ENCODE data around the gene TLL2.

The TLL2 gene

DNA sequence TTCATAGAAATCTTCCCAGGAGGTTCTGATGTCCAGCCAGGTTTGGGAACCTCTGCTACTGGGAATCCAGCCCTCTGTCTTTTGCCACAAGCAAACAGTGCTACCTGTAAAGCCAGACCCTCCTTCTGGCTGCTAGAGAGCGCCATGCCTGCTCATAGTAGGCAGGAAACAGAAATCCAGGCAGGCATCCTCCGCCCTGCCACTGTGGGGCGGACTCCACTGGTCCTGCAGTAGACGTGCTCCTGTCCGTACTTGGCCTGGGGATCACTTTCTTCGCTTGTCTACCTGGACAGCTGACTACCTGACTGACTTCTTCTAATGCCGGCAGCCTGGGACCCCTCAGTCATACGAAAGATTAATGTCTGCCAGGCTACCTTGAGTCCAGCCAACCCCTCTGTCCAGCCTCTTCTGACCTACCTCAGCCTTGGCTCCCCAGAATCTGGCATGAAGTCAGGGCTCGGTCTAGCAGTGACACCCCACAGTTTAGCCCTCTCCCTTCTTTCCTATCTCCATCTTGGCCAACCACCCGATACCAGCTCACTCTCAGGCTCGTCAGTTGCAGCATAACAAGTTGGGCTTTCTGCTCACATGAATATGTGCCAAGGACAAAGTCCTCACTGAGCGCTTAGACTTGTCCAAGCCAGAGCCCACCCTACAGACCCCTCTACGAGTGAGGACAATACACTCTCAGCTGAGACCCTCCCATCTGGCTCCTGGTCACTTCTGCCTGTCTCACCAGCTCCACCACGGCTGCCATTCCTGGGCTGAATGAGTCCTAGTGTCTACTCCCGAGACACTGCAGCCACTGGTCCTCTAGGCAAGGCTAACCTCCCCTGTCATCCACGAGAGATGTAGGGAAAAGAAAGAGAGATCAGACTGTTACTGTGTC is 111.1 kb downstream of the TLL2 start:
- H3K4me3 ChIP-seq (ENCODE audit: low read length) = no peak overlapping the region
- no peak overlapping the region for H3K9ac ChIP-seq (ENCODE audit: low read length)
- no peaks in the 10 kb centered on the region for H3K9me3 ChIP-seq (ENCODE audit: control insufficient read depth, low read length)
- H3K4me1 ChIP-seq (ENCODE audit: control insufficient read depth, insufficient read depth, low read length) = no peaks in the 10 kb centered on the region
- DNase-seq (ENCODE audit: low read depth) = no peak
- peaks cover 75% of the 10 kb centered on the region for H3K27me3 ChIP-seq (replicated peaks; ENCODE audit: control insufficient read depth, insufficient read depth, low read length)
- no peaks in the 10 kb centered on the region for H3K36me3 ChIP-seq (ENCODE audit: control insufficient read depth, insufficient read depth, low read length, severe bottlenecking)

DNA sequence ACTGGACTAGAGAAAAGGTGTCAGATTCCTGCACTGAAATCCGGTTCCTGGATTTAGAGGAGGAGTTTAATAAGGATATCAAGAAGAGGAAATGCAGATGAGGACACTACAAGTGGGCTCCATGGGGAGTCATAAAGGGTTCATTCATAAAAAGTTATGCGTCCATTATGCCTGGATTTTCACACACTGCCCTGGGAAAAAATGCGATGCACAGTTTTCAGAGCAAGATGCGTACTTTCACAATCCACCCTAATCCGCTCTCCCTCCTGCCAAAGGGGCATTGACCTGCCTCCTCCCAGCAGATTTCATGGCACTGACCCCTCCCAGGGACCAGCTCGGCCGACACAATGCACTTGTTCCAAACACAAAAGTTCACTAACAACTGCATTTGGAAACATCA is 112.7 kb downstream of the TLL2 start:
- no peaks in the 10 kb centered on the region for H3K9me3 ChIP-seq (ENCODE audit: control insufficient read depth, low read length)
- no peaks in the 10 kb centered on the region for H3K4me1 ChIP-seq (ENCODE audit: control insufficient read depth, insufficient read depth, low read length)
- no peaks in the 10 kb centered on the region for H3K36me3 ChIP-seq (ENCODE audit: control insufficient read depth, insufficient read depth, low read length, severe bottlenecking)
- H3K4me3 ChIP-seq (ENCODE audit: low read length) = no peak overlapping the region
- no peak for DNase-seq (ENCODE audit: low read depth)
- peaks cover 73% of the 10 kb centered on the region for H3K27me3 ChIP-seq (replicated peaks; ENCODE audit: control insufficient read depth, insufficient read depth, low read length)
- no peak overlapping the region for H3K9ac ChIP-seq (ENCODE audit: low read length)

DNA sequence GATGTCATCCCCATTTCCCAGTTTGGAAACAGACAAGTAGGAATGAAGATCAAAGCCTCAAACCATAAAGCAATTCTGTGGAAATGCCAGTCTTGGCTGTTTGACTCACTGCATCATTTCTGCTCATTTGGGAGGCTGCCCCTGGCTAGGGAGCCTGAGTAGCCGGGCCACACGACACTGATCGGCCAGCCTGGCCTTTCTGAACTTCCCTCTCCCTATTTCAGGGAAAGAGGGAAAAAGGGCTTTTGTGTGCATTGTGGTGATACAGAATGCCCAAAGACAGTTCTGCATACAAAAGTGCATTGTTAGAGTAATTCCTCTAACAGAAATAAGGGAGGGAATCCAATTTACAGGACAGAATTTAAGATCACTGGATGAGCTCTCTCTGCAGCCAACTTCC is 113.3 kb downstream of the TLL2 start:
- Histone ChIP-seq H3K27me3 (replicated peaks; ENCODE audit: control insufficient read depth, insufficient read depth, low read length) (peaks cover 71% of the 10 kb centered on the region), H3K9ac (ENCODE audit: low read length) (no peak overlapping the region), H3K36me3 (ENCODE audit: control insufficient read depth, insufficient read depth, low read length, severe bottlenecking) (no peaks in the 10 kb centered on the region), H3K4me1 (ENCODE audit: control insufficient read depth, insufficient read depth, low read length) (no peaks in the 10 kb centered on the region), H3K4me3 (ENCODE audit: low read length) (no peak overlapping the region), H3K9me3 (ENCODE audit: control insufficient read depth, low read length) (no peaks in the 10 kb centered on the region)
- DNase-seq (ENCODE audit: low read depth) = no peak

DNA sequence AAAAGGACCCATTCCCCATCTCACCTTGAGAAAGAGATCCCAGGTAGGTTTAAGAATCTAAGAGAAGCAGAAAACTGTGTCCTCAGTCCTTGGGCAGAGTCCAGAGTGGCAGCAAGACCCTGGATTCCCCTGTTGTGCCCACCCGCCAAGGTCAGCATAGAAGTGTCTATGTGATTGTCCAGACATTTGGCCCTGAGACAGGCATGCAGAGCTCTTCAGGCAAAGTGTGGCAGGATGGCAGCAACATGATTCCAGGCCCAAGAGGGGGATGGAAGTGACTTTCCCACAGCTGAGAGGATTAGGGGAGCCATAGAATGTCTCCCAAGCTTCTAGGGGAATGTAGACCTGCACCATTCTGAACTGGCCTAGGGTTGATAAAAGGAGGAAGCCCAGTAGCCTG is 115.8 kb downstream of the TLL2 start:
- no peak for DNase-seq (ENCODE audit: low read depth)
- Histone ChIP-seq H3K4me1 (ENCODE audit: control insufficient read depth, insufficient read depth, low read length) (no peaks in the 10 kb centered on the region), H3K9ac (ENCODE audit: low read length) (no peak overlapping the region), H3K9me3 (ENCODE audit: control insufficient read depth, low read length) (no peaks in the 10 kb centered on the region), H3K36me3 (ENCODE audit: control insufficient read depth, insufficient read depth, low read length, severe bottlenecking) (no peaks in the 10 kb centered on the region), H3K27me3 (replicated peaks; ENCODE audit: control insufficient read depth, insufficient read depth, low read length) (peaks cover 81% of the 10 kb centered on the region), H3K4me3 (ENCODE audit: low read length) (no peak overlapping the region)

DNA sequence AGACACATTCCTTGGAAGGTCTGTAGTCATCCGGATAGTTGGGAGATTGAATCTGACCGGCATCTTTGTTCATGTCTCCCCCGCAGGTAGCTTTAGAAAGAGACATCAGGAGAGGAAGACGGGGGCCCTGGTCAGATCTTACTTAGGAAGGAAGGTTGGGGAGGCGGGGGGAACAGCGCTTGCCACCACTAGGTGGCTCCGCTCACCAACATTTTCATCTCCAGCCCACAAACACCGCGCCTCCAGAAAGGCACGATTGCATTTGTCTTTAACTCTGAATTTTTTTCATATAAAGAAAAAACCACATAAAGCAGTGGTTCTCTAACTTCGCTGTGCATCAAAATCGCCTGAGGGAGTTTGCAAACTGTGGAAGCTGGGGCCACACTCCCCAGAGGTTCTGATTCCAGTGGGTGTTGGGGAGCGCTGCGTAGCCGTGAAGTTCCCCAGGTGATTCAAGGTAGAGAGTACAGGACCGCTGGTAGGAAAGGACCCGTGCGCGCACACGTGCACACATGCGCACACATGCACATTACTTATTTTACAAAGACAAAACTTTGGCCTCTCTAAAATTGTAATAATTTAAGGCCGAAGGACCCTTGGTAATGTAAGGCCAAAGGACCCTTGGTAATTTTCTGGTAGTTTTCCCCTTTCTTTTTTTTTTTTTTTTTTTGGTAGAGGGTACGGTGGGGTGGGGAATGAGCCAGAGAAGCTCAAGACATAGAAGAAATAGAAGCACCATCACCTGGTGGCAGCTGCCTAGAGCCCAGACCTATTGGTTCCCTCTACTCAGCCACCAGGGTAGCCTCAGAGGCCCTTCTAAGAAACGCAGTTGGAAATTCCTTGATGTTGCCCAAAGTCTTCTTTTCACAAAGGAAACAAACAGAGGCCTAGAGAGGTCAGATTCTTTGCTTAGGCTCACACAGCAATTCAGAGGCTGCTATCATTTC is 117.5 kb downstream of the TLL2 start:
- peaks cover 75% of the 10 kb centered on the region for H3K27me3 ChIP-seq (replicated peaks; ENCODE audit: control insufficient read depth, insufficient read depth, low read length)
- H3K36me3 ChIP-seq (ENCODE audit: control insufficient read depth, insufficient read depth, low read length, severe bottlenecking) = no peaks in the 10 kb centered on the region
- no peak overlapping the region for H3K9ac ChIP-seq (ENCODE audit: low read length)
- no peaks in the 10 kb centered on the region for H3K4me1 ChIP-seq (ENCODE audit: control insufficient read depth, insufficient read depth, low read length)
- no peak overlapping the region for H3K4me3 ChIP-seq (ENCODE audit: low read length)
- DNase-seq (ENCODE audit: low read depth) = peak; percentile 87
- no peaks in the 10 kb centered on the region for H3K9me3 ChIP-seq (ENCODE audit: control insufficient read depth, low read length)

DNA sequence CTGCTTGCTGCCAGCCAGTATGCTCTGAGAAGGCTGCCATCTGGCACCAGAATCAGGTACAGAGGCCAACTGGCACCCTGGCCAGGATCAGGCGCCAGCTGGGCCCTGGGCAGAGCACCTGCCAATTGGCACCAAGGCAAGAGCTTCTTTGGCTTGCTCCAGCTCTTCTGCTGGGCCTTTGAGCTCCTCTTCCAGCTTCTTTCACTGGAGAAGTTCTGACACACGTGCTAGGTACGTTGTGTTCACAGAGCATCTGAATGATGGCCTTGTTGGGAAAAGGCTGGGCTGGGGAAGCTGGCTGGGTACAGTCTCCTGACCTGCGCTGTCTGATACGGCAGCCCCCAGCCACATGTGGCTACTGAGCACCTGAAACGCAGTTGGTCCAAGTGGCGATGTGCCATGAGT is 123.3 kb downstream of the TLL2 start:
- no peaks in the 10 kb centered on the region for H3K9me3 ChIP-seq (ENCODE audit: control insufficient read depth, low read length)
- H3K4me3 ChIP-seq (ENCODE audit: low read length) = no peak overlapping the region
- H3K27me3 ChIP-seq (replicated peaks; ENCODE audit: control insufficient read depth, insufficient read depth, low read length) = peaks cover 31% of the 10 kb centered on the region
- no peak for DNase-seq (ENCODE audit: low read depth)
- no peaks in the 10 kb centered on the region for H3K36me3 ChIP-seq (ENCODE audit: control insufficient read depth, insufficient read depth, low read length, severe bottlenecking)
- no peak overlapping the region for H3K9ac ChIP-seq (ENCODE audit: low read length)
- H3K4me1 ChIP-seq (ENCODE audit: control insufficient read depth, insufficient read depth, low read length) = peaks cover 8% of the 10 kb centered on the region

DNA sequence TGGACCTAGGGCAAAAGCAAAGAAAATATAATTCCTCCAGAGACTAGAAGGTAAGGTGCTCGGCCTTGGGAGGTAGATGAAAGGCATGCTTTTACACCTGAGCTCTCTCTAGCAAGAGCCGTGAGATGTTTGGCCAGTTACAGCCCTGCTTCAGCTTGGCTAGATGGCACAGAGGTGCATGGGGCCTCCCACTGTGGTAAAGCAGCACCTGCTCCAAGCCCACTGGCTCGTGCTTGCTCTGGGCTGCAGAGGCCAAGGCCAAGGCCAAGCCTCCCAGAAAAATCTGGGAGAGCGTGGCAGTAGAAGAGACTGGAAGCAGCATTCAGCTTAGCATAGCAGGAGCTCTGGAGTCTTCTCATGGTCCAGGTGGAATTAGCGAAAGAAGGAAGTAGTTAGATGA is 123.9 kb downstream of the TLL2 start:
- H3K9ac ChIP-seq (ENCODE audit: low read length) = no peak overlapping the region
- peaks cover 8% of the 10 kb centered on the region for H3K4me1 ChIP-seq (ENCODE audit: control insufficient read depth, insufficient read depth, low read length)
- H3K4me3 ChIP-seq (ENCODE audit: low read length) = no peak overlapping the region
- H3K27me3 ChIP-seq (replicated peaks; ENCODE audit: control insufficient read depth, insufficient read depth, low read length) = peaks cover 28% of the 10 kb centered on the region
- H3K9me3 ChIP-seq (ENCODE audit: control insufficient read depth, low read length) = no peaks in the 10 kb centered on the region
- H3K36me3 ChIP-seq (ENCODE audit: control insufficient read depth, insufficient read depth, low read length, severe bottlenecking) = no peaks in the 10 kb centered on the region
- DNase-seq (ENCODE audit: low read depth) = no peak

DNA sequence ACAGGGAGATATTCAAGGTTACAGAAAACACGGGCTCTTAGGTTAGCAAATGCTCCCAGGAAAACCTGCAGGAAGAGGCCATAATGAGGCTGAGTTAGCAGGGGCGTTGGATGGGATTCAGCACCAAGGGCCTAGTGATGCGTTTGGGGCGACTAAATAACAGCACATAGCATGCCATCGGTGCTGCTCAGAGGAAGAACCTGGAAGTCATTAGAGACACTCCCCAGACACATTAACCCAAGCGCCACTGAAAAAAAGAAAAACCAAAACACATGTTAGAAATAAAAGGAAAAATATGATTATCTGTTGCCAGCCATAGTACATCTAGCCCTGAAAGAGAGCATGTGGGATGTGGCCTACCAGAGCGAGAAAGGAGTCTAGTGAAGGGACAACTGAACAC is 126.1 kb downstream of the TLL2 start:
- no peaks in the 10 kb centered on the region for H3K9me3 ChIP-seq (ENCODE audit: control insufficient read depth, low read length)
- H3K4me3 ChIP-seq (ENCODE audit: low read length) = no peak overlapping the region
- no peak overlapping the region for H3K9ac ChIP-seq (ENCODE audit: low read length)
- H3K36me3 ChIP-seq (ENCODE audit: control insufficient read depth, insufficient read depth, low read length, severe bottlenecking) = no peaks in the 10 kb centered on the region
- peaks cover 8% of the 10 kb centered on the region for H3K4me1 ChIP-seq (ENCODE audit: control insufficient read depth, insufficient read depth, low read length)
- peak; percentile 51 for DNase-seq (ENCODE audit: low read depth)
- H3K27me3 ChIP-seq (replicated peaks; ENCODE audit: control insufficient read depth, insufficient read depth, low read length) = peaks cover 22% of the 10 kb centered on the region

DNA sequence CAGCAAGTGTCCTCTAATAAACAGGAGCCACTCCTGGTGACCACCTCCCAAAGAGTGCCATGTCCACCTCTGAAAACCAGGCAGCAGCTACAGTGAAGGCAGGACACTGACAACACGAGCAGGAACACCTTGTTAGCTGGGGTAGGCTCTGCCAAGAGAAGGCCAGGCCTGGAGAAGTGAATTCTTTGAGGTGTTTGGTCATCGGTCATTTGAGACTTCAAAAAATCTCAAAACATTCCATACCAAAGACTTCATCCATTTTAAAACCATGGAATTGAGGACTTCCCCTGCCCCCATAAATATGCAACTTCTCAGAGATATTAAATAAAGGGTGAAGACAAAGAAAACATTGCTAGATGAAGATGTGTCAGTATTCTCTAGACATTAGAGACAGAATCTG is 126.6 kb downstream of the TLL2 start:
- H3K27me3 ChIP-seq (replicated peaks; ENCODE audit: control insufficient read depth, insufficient read depth, low read length) = peaks cover 21% of the 10 kb centered on the region

DNA sequence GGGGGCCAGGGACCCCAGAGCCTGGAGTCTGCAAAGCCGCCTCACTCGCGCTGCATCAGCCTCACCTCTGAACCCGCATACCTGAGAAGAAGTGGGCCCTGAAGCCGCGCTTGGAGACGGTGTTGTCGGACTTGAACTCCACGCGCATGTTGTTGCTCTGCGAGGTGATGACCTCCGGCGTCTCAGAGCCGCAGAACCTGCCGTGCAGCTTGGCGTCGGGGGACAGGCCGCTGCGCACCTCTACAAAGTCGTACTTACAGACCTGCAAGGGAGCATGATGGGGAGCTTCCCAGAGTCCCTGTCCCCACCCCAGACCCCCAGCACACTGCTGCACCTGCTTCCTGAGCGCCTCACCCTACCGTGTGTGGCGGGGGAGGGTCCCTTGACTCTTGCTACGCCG is 129.2 kb downstream of the TLL2 start:
- Histone ChIP-seq H3K36me3 (ENCODE audit: control insufficient read depth, insufficient read depth, low read length, severe bottlenecking) (no peaks in the 10 kb centered on the region), H3K9me3 (ENCODE audit: control insufficient read depth, low read length) (no peaks in the 10 kb centered on the region), H3K4me1 (ENCODE audit: control insufficient read depth, insufficient read depth, low read length) (peaks cover 5% of the 10 kb centered on the region), H3K27me3 (replicated peaks; ENCODE audit: control insufficient read depth, insufficient read depth, low read length) (peaks cover 9% of the 10 kb centered on the region), H3K4me3 (ENCODE audit: low read length) (no peak overlapping the region), H3K9ac (ENCODE audit: low read length) (no peak overlapping the region)
- DNase-seq (ENCODE audit: low read depth) = no peak

More for the DNA sequence above, 126.6 kb downstream of the TLL2 start:
- peak; percentile 43 for DNase-seq (ENCODE audit: low read depth)
- H3K4me3 ChIP-seq (ENCODE audit: low read length) = no peak overlapping the region
- peaks cover 8% of the 10 kb centered on the region for H3K4me1 ChIP-seq (ENCODE audit: control insufficient read depth, insufficient read depth, low read length)
- H3K9ac ChIP-seq (ENCODE audit: low read length) = no peak overlapping the region
- no peaks in the 10 kb centered on the region for H3K9me3 ChIP-seq (ENCODE audit: control insufficient read depth, low read length)
- no peaks in the 10 kb centered on the region for H3K36me3 ChIP-seq (ENCODE audit: control insufficient read depth, insufficient read depth, low read length, severe bottlenecking)

DNA sequence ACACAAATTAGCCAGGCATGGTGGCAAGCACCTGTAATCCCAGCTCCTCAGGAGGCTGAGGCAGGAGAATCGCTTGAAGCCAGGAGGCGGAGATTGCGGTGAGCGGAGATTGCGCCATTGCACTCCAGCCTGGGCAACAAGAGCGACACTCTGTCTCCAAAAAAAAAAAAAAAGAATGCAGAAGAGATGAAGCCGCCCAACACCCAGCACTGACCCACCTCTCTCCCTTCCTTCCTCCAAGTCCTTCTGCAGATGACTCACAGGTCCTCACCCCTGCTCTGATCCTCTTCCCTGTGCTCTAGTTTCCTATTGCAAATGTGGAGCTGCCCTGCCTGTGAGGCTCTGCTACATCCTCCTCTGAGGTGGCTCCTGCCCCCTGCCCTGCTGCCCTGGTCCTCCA is 132.9 kb downstream of the TLL2 start:
- H3K36me3 ChIP-seq (ENCODE audit: control insufficient read depth, insufficient read depth, low read length, severe bottlenecking) = no peaks in the 10 kb centered on the region
- H3K4me3 ChIP-seq (ENCODE audit: low read length) = no peak overlapping the region
- H3K9ac ChIP-seq (ENCODE audit: low read length) = no peak overlapping the region
- peaks cover 9% of the 10 kb centered on the region for H3K27me3 ChIP-seq (replicated peaks; ENCODE audit: control insufficient read depth, insufficient read depth, low read length)
- H3K4me1 ChIP-seq (ENCODE audit: control insufficient read depth, insufficient read depth, low read length) = no peaks in the 10 kb centered on the region
- no peaks in the 10 kb centered on the region for H3K9me3 ChIP-seq (ENCODE audit: control insufficient read depth, low read length)
- DNase-seq (ENCODE audit: low read depth) = no peak

Data from adipocyte (in vitro differentiated cells).